BE2C (cell line): ENCODE measurements around the gene RTN4RL1.

Source experiments
- DNase-seq: peaks from one replicate; pipeline ENCODE4 v3.0.0-alpha.2; 2020
- H3K27me3 ChIP-seq: fragments of 250-450 bp; sonication (Bioruptor Pico); 2 replicates; pipeline ENCODE4 v1.5.1; 2020; ENCODE audit warnings: mild to moderate bottlenecking
- H3K36me3 ChIP-seq: fragments of 250-450 bp; sonication (Bioruptor Pico); 2 replicates; pipeline ENCODE4 v1.5.1; 2020; ENCODE audit warnings: mild to moderate bottlenecking
- H3K4me1 ChIP-seq: fragments of 250-450 bp; sonication (Bioruptor Pico); 2 replicates; pipeline ENCODE4 v1.5.1; 2020
- H3K4me3 ChIP-seq: 2 replicates; pipeline ENCODE4 v1.5.1; 2011; ENCODE audit warnings: low read depth, low read length
- H3K9me3 ChIP-seq: fragments of 250-450 bp; sonication (Bioruptor Pico); 2 replicates; pipeline ENCODE4 v1.5.1; 2020
- TF ChIP-seq, protein P1 (sequence below): IDR thresholded peaks from 2 replicates; pipeline ENCODE4 v1.5.1; 2012; ENCODE audit warnings: mild to moderate bottlenecking, low read depth, low read length

The RTN4RL1 gene

DNA sequence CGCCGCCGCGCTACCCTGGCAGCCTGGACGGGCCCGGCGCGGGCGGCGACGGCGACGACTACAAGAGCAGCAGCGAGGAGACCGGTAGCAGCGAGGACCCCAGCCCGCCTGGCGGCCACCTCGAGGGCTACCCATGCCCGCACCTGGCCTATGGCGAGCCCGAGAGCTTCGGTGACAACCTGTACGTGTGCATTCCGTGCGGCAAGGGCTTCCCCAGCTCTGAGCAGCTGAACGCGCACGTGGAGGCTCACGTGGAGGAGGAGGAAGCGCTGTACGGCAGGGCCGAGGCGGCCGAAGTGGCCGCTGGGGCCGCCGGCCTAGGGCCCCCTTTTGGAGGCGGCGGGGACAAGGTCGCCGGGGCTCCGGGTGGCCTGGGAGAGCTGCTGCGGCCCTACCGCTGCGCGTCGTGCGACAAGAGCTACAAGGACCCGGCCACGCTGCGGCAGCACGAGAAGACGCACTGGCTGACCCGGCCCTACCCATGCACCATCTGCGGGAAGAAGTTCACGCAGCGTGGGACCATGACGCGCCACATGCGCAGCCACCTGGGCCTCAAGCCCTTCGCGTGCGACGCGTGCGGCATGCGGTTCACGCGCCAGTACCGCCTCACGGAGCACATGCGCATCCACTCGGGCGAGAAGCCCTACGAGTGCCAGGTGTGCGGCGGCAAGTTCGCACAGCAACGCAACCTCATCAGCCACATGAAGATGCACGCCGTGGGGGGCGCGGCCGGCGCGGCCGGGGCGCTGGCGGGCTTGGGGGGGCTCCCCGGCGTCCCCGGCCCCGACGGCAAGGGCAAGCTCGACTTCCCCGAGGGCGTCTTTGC, 32.8 kb upstream of the RTN4RL1 start:
- H3K36me3 ChIP-seq: no peaks in the 10 kb centered on the region
- no peaks in the 10 kb centered on the region for H3K4me1 ChIP-seq
- no peak overlapping the region for H3K4me3 ChIP-seq
- H3K9me3 ChIP-seq: no peaks in the 10 kb centered on the region
- TF ChIP-seq, protein P1, sequence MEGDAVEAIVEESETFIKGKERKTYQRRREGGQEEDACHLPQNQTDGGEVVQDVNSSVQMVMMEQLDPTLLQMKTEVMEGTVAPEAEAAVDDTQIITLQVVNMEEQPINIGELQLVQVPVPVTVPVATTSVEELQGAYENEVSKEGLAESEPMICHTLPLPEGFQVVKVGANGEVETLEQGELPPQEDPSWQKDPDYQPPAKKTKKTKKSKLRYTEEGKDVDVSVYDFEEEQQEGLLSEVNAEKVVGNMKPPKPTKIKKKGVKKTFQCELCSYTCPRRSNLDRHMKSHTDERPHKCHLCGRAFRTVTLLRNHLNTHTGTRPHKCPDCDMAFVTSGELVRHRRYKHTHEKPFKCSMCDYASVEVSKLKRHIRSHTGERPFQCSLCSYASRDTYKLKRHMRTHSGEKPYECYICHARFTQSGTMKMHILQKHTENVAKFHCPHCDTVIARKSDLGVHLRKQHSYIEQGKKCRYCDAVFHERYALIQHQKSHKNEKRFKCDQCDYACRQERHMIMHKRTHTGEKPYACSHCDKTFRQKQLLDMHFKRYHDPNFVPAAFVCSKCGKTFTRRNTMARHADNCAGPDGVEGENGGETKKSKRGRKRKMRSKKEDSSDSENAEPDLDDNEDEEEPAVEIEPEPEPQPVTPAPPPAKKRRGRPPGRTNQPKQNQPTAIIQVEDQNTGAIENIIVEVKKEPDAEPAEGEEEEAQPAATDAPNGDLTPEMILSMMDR: no peak
- peaks cover 15% of the 10 kb centered on the region for H3K27me3 ChIP-seq
- DNase-seq: no peak

DNA sequence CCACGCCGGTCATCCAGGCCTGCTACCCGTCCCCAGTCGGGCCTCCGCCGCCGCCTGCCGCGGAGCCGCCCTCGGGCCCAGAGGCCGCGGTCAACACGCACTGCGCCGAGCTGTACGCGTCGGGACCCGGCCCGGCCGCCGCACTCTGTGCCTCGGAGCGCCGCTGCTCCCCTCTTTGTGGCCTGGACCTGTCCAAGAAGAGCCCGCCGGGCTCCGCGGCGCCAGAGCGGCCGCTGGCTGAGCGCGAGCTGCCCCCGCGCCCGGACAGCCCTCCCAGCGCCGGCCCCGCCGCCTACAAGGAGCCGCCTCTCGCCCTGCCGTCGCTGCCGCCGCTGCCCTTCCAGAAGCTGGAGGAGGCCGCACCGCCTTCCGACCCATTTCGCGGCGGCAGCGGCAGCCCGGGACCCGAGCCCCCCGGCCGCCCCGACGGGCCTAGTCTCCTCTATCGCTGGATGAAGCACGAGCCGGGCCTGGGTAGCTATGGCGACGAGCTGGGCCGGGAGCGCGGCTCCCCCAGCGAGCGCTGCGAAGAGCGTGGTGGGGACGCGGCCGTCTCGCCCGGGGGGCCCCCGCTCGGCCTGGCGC, 32.1 kb upstream of the RTN4RL1 start:
- no peaks in the 10 kb centered on the region for H3K4me1 ChIP-seq
- H3K36me3 ChIP-seq: no peaks in the 10 kb centered on the region
- H3K9me3 ChIP-seq: no peaks in the 10 kb centered on the region
- TF ChIP-seq, protein P1: no peak
- H3K27me3 ChIP-seq: peaks cover 15% of the 10 kb centered on the region
- DNase-seq: no peak
- H3K4me3 ChIP-seq: no peak overlapping the region

DNA sequence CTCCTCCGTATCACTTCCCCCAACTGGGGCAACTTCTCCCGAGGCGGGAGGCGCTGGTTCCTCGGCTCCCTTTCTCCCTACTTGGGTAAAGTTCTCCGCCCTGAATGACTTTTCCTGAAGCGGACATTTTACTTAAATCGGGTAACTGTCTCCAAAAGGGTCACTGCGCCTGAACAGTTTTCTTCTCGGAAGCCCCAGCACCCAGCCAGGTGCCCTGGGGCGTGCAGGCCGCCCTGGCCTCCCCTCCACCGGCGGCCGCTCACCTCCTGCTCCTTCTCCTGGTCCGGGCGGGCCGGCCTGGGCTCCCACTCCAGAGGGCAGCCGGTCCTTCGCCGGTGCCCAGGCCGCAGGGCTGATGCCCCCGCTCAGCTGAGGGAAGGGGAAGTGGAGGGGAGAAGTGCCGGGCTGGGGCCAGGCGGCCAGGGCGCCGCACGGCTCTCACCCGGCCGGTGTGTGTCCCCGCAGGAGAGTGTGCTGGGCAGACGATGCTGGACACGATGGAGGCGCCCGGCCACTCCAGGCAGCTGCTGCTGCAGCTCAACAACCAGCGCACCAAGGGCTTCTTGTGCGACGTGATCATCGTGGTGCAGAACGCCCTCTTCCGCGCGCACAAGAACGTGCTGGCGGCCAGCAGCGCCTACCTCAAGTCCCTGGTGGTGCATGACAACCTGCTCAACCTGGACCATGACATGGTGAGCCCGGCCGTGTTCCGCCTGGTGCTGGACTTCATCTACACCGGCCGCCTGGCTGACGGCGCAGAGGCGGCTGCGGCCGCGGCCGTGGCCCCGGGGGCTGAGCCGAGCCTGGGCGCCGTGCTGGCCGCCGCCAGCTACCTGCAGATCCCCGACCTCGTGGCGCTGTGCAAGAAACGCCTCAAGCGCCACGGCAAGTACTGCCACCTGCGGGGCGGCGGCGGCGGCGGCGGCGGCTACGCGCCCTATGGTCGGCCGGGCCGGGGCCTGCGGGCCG, 31.4 kb upstream of the RTN4RL1 start:
- Histone ChIP-seq H3K9me3 (no peaks in the 10 kb centered on the region), H3K4me3 (no peak overlapping the region), H3K4me1 (no peaks in the 10 kb centered on the region), H3K36me3 (no peaks in the 10 kb centered on the region), H3K27me3 (peaks cover 22% of the 10 kb centered on the region)
- TF ChIP-seq, protein P1: no peak
- no peak for DNase-seq

DNA sequence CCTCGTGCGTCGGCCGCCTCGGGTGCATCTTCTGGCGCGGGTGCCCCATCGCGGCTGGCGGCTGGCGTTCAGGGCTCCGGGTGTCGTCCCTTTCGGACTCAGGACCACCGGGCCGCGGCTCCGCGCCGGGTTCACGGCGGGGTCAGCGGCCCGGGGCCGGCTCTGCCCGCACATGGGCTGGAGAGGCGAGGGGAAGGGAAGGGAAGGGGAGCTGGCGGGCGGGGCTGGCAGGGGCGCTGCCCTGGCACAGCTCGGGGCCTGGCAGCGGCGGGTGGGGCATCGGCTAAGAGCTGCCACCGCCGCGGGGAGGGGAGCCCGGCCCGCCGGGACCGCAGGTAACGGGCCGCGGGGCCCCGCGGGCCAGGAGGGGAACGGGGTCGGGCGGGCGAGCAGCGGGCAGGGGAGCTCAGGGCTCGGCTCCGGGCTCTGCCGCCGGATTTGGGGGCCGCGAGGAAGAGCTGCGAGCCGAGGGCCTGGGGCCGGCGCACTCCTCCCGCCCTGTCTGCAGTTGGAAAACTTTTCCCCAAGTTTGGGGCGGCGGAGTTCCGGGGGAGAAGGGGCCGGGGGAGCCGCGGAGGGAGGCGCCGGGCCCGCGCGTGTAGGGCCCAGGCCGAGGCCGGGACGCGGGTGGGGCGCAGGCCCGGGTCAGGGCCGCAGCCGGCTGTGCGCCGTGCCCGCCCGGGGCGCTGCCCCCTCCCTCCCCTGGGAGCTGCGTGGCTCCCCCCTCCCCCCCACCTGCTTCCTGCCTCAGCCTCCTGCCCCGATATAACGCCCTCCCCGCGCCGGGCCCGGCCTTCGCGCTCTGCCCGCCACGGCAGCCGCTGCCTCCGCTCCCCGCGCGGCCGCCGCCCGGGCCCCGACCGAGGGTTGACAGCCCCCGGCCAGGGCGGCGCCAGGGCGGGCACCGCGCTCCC, 30.4 kb upstream of the RTN4RL1 start:
- TF ChIP-seq, protein P1: no peak
- Histone ChIP-seq H3K4me3 (peak overlapping the region; percentile 37), H3K36me3 (no peaks in the 10 kb centered on the region), H3K27me3 (peaks cover 27% of the 10 kb centered on the region), H3K9me3 (no peaks in the 10 kb centered on the region), H3K4me1 (no peaks in the 10 kb centered on the region)
- DNase-seq: no peak

DNA sequence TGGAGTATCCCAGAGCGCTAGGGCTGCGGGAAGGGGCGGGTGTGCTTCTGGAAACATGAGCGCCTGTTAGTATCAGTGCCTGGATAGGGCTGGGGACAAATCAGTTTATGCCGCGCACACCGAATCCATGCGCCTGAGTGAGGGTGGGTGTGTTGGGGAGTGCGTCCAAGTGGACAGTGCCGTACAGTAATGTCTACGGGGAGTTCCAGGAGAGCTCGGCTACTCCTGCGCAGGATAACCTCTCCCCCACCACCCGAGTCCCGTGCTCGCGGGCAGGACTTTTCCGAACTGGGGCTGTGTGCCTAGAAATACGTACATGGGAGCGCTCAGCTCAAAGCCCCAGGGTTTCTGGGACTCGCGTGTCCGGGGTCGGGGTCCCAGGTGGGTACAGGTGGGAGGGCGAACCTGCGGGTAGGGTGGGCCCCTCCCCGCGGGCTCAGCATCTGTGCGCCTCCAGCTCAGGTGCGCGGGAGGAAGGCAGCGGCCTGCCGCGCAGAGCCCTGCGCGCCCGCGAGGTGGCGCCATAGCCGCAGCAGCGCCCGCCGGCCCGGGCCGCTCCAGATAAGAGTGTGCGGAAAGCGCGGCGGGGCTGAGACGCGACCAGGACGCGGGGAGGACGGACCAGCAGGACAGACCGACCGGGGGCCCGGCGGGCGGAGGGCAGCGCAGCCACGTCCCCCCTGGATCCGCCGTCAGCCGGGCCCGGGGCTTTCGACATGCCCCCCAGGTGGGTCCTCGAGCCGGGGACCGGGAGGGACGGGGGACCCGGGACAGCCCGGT, 29.6 kb upstream of the RTN4RL1 start, which contains the start of gene HIC1:
HIC1 (plus strand) TSS at position 592 of the 780 bp plus-strand sequence. CDS start 1,588 bp downstream, outside the sequence.
- DNase-seq: peak; percentile 67
- H3K9me3 ChIP-seq: no peaks in the 10 kb centered on the region
- TF ChIP-seq, protein P1: peak; percentile 37
- peak within 1 kb of the TSS; percentile 51 for H3K4me3 ChIP-seq
- no peaks in the 10 kb centered on the region for H3K36me3 ChIP-seq
- peaks cover 32% of the 10 kb centered on the region for H3K27me3 ChIP-seq
- H3K4me1 ChIP-seq: no peaks in the 10 kb centered on the region
